ENCODE measurements around the gene RPL7L1. TPM values are rescaled to one million over a fixed set of nuclear protein-coding genes. Genes with fewer than 3 reads are reported as not detected.
"Not testable (repeated sequence)": the region's sequence is repeated elsewhere in the genome, so short reads cannot be mapped to it uniquely, and the experiment has no call there.

The RPL7L1 gene
- total RNA-seq, 1 donor from 2014 or later, result 56.4 TPM

- DNase-seq (ENCODE audit: low spot score), result no peak
- TF ChIP-seq CTCF (IDR thresholded peaks at IDR 0.05), result no peak
- Mint-ChIP-seq H3K27me3 (ENCODE audit: low read depth) (no peaks in the 10 kb centered on the region), H3K36me3 (ENCODE audit: low read depth) (peaks cover 24% of the 10 kb centered on the region), H3K4me1 (ENCODE audit: low read depth) (no peaks in the 10 kb centered on the region), H3K9me3 (ENCODE audit: low read depth) (no peaks in the 10 kb centered on the region), H3K27ac (ENCODE audit: unreplicated experiment) (no peak overlapping the region), H3K4me3 (ENCODE audit: unreplicated experiment) (no peak overlapping the region)
These were observed 14.8 kb upstream of the RPL7L1 start for GRCh38 chr6:42864602-42865001.

GRCh38 chr6:42870145-42870936 lies 9.1 kb upstream of the RPL7L1 start:
- H3K4me1 Mint-ChIP-seq (ENCODE audit: low read depth), result no peaks in the 10 kb centered on the region
- no peak overlapping the region for H3K4me3 Mint-ChIP-seq (ENCODE audit: unreplicated experiment)
- no peak overlapping the region for H3K27ac Mint-ChIP-seq (ENCODE audit: unreplicated experiment)

GRCh38 chr6:42871711-42872110 lies 7.7 kb upstream of the RPL7L1 start:
- Mint-ChIP-seq H3K27ac (ENCODE audit: unreplicated experiment) (no peak overlapping the region), H3K4me3 (ENCODE audit: unreplicated experiment) (no peak overlapping the region), H3K36me3 (ENCODE audit: low read depth) (peaks cover 7% of the 10 kb centered on the region), H3K27me3 (ENCODE audit: low read depth) (no peaks in the 10 kb centered on the region), H3K9me3 (ENCODE audit: low read depth) (no peaks in the 10 kb centered on the region), H3K4me1 (ENCODE audit: low read depth) (no peaks in the 10 kb centered on the region)
- TF ChIP-seq CTCF (IDR thresholded peaks at IDR 0.05), result no peak
- DNase-seq (ENCODE audit: low spot score), result no peak

More at GRCh38 chr6:42870145-42870936, 9.1 kb upstream of the RPL7L1 start:
- DNase-seq (ENCODE audit: low spot score), result no peak
- no peaks in the 10 kb centered on the region for H3K9me3 Mint-ChIP-seq (ENCODE audit: low read depth)
- no peak for TF ChIP-seq CTCF (IDR thresholded peaks at IDR 0.05)
- peaks cover 8% of the 10 kb centered on the region for H3K36me3 Mint-ChIP-seq (ENCODE audit: low read depth)
- H3K27me3 Mint-ChIP-seq (ENCODE audit: low read depth), result no peaks in the 10 kb centered on the region

GRCh38 chr6:42873313-42873712 lies 6.1 kb upstream of the RPL7L1 start:
- H3K27me3 Mint-ChIP-seq (ENCODE audit: low read depth), result no peaks in the 10 kb centered on the region
- H3K27ac Mint-ChIP-seq (ENCODE audit: unreplicated experiment), result no peak overlapping the region
- H3K36me3 Mint-ChIP-seq (ENCODE audit: low read depth), result no peaks in the 10 kb centered on the region
- H3K9me3 Mint-ChIP-seq (ENCODE audit: low read depth), result no peaks in the 10 kb centered on the region
- no peak for TF ChIP-seq CTCF (IDR thresholded peaks at IDR 0.05)
- H3K4me3 Mint-ChIP-seq (ENCODE audit: unreplicated experiment), result no peak overlapping the region
- H3K4me1 Mint-ChIP-seq (ENCODE audit: low read depth), result no peaks in the 10 kb centered on the region
- DNase-seq (ENCODE audit: low spot score), result no peak

GRCh38 chr6:42877695-42878094 lies 1.7 kb upstream of the RPL7L1 start:
- no peak for DNase-seq (ENCODE audit: low spot score)
- Mint-ChIP-seq H3K9me3 (ENCODE audit: low read depth) (no peaks in the 10 kb centered on the region), H3K4me1 (ENCODE audit: low read depth) (peaks cover 20% of the 10 kb centered on the region), H3K27ac (ENCODE audit: unreplicated experiment) (peak overlapping the region; percentile 27), H3K27me3 (ENCODE audit: low read depth) (no peaks in the 10 kb centered on the region), H3K4me3 (ENCODE audit: unreplicated experiment) (no peak overlapping the region), H3K36me3 (ENCODE audit: low read depth) (no peaks in the 10 kb centered on the region)
- TF ChIP-seq CTCF (IDR thresholded peaks at IDR 0.05), result no peak

- Mint-ChIP-seq H3K36me3 (ENCODE audit: low read depth) (peaks cover 13% of the 10 kb centered on the region), H3K4me3 (ENCODE audit: unreplicated experiment) (peak overlapping the region; percentile 99), H3K4me1 (ENCODE audit: low read depth) (peaks cover 24% of the 10 kb centered on the region), H3K27ac (ENCODE audit: unreplicated experiment) (peak overlapping the region; percentile 100)
- H3K27me3 Mint-ChIP-seq (ENCODE audit: low read depth); DNase-seq (ENCODE audit: low spot score); H3K9me3 Mint-ChIP-seq (ENCODE audit: low read depth): not testable (repeated sequence)
These were observed 913 bp downstream of the RPL7L1 start for GRCh38 chr6:42880240-42880817.

GRCh38 chr6:42880871-42881270 lies 1.5 kb downstream of the RPL7L1 start:
- peaks cover 13% of the 10 kb centered on the region for H3K36me3 Mint-ChIP-seq (ENCODE audit: low read depth)
- peak overlapping the region; percentile 99 for H3K4me3 Mint-ChIP-seq (ENCODE audit: unreplicated experiment)
- H3K27ac Mint-ChIP-seq (ENCODE audit: unreplicated experiment), result peak overlapping the region; percentile 100
- not testable (repeated sequence) for DNase-seq (ENCODE audit: low spot score); H3K9me3 Mint-ChIP-seq (ENCODE audit: low read depth); H3K27me3 Mint-ChIP-seq (ENCODE audit: low read depth)
- peaks cover 24% of the 10 kb centered on the region for H3K4me1 Mint-ChIP-seq (ENCODE audit: low read depth)

Data from chondrocyte (in vitro differentiated cells).